Measurements from ENCODE around the gene SAXO1. TPM values are rescaled to one million over a fixed set of nuclear protein-coding genes. Genes with fewer than 3 reads are reported as not detected.

Gene SAXO1
- total RNA-seq, 1 experiment from 2014 or later, result not detected

DNA sequence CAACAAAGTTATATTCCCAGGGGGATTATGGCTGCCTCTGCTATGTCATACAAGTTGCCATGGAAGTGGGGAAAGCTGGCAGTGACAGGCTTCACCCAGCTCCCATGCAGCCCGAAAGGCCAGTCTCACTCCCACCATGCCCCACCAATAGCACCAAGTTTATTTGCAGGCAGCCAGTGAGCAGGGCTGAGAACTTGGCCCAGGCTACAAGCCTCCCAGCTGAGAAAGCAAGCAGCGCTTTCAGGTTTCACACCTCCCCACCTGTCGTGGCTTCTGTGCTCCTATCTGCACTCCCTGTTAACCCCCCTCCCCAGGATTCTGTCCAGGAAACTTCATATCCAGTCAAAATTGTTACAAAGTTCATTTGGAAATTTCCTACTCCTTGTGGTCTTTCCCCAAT, 155.0 kb downstream of the SAXO1 start:
- H3K27me3 Mint-ChIP-seq (ENCODE audit: insufficient read depth, unreplicated experiment), result peaks cover 48% of the 10 kb centered on the region
- BruUV-seq (replicated peaks), result no TSS peak
- CTCF ChIA-PET, result no interaction called here
- no peak overlapping the region for H3K27ac Mint-ChIP-seq (ENCODE audit: low read depth, unreplicated experiment)
- intact Hi-C loops (cut with micrococcal nuclease), result no loop called here
- TF ChIP-seq, protein P1, sequence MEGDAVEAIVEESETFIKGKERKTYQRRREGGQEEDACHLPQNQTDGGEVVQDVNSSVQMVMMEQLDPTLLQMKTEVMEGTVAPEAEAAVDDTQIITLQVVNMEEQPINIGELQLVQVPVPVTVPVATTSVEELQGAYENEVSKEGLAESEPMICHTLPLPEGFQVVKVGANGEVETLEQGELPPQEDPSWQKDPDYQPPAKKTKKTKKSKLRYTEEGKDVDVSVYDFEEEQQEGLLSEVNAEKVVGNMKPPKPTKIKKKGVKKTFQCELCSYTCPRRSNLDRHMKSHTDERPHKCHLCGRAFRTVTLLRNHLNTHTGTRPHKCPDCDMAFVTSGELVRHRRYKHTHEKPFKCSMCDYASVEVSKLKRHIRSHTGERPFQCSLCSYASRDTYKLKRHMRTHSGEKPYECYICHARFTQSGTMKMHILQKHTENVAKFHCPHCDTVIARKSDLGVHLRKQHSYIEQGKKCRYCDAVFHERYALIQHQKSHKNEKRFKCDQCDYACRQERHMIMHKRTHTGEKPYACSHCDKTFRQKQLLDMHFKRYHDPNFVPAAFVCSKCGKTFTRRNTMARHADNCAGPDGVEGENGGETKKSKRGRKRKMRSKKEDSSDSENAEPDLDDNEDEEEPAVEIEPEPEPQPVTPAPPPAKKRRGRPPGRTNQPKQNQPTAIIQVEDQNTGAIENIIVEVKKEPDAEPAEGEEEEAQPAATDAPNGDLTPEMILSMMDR (IDR thresholded peaks at IDR 0.05; ENCODE audit: unreplicated experiment), result no peak
- H3K9me3 Mint-ChIP-seq (ENCODE audit: unreplicated experiment), result no peaks in the 10 kb centered on the region
- no peak for DNase-seq (ENCODE audit: unreplicated experiment)
- H3K4me3 Mint-ChIP-seq (ENCODE audit: unreplicated experiment), result no peak overlapping the region
- no peaks in the 10 kb centered on the region for H3K36me3 Mint-ChIP-seq (ENCODE audit: insufficient read depth, unreplicated experiment)
- POLR2A ChIA-PET, result no interaction called here
- H3K4me1 Mint-ChIP-seq (ENCODE audit: insufficient read depth, unreplicated experiment), result no peaks in the 10 kb centered on the region

Other genes with a start within 250 kb of the SAXO1 start
- 44.0 and 50.3 TPM in 2 replicates for gene RRAGA, start 16.2 kb upstream of the SAXO1 start, total RNA-seq (2022)
- 15.8 and 16.2 TPM in 2 replicates for gene HAUS6, start 69.7 kb upstream of the SAXO1 start, total RNA-seq (2022)
- not detected in 2 replicates for gene PLIN2, start 94.3 kb upstream of the SAXO1 start, total RNA-seq (2022)
- 26.4 and 36.4 TPM in 2 replicates for gene DENND4C, start 197.5 kb upstream of the SAXO1 start, total RNA-seq (2022)

Measured in MCF 10A (cell line).